Activated B cell treated with CpG ODN at 0.5 μM for 24 hours (primary cell): Measurements from ENCODE around the gene HAND1. TPM values are rescaled to one million over a fixed set of nuclear protein-coding genes. Genes with fewer than 3 reads are reported as not detected.

Experiments used
- ATAC-seq: fragments of 200-7000 bp; cut with Tn5 transposase; one replicate; pipeline ENCODE4 v1.10.0; 2021; ENCODE audit warnings: low read depth, mild to moderate bottlenecking, moderate library complexity
- CTCF ChIA-PET: fragments of 350-600 bp; sonication (Branson Sonifier 250); formaldehyde crosslinking; loops from one replicate; lab custom pipeline; 2021; ENCODE audit warnings: antibody characterized with exemption; lab: Charles Lee
- POLR2A ChIA-PET: fragments of 350-600 bp; sonication (Branson Sonifier 250); formaldehyde crosslinking; loops from one replicate; lab custom pipeline; 2021; ENCODE audit warnings: antibody characterized with exemption; lab: Charles Lee
- DNase-seq: peaks from one replicate; pipeline ENCODE4 v3.0.0; 2022
- H3K27ac Mint-ChIP-seq: one replicate; pipeline ENCODE4 v1.8.0; 2020; ENCODE audit warnings: mixed read lengths
- H3K27me3 Mint-ChIP-seq: one replicate; pipeline ENCODE4 v1.8.0; 2021; ENCODE audit warnings: mixed read lengths
- H3K36me3 Mint-ChIP-seq: one replicate; pipeline ENCODE4 v1.8.0; 2021; ENCODE audit warnings: low read depth, mixed read lengths
- H3K4me1 Mint-ChIP-seq: one replicate; pipeline ENCODE4 v1.8.0; 2021; ENCODE audit warnings: mixed read lengths
- H3K4me3 Mint-ChIP-seq: one replicate; pipeline ENCODE4 v1.8.0; 2020; ENCODE audit warnings: mild to moderate bottlenecking, mixed read lengths
- H3K9me3 Mint-ChIP-seq: one replicate; pipeline ENCODE4 v1.8.0; 2020; ENCODE audit warnings: mixed read lengths
- intact Hi-C: fragments of 100-400 bp; cut with micrococcal nuclease; formaldehyde crosslinking; loops from one replicate; pipeline ENCODE4 v1.15.1; 2024
- total RNA-seq: library from RNA; stranded (reverse); gene quantifications from 2 replicates; pipeline ENCODE4 v1.2.3, GENCODE V29; 2022
- TF ChIP-seq, protein P1 (sequence below): fragments of 200-600 bp; IDR thresholded peaks from one replicate; pipeline ENCODE4 v1.8.0; 2022; ENCODE audit warnings: antibody characterized with exemption, mild to moderate bottlenecking

Gene HAND1
- total RNA-seq, 1 donor from 2014 or later, result not detected

- H3K36me3 Mint-ChIP-seq, result peaks cover 4% of the 10 kb centered on the region
- peak; percentile 89 for ATAC-seq
- ChIA-PET POLR2A (no interaction called here), CTCF (interaction anchor here (0.7 to 2.2 kb wide), 15 partner anchors 8 to 493 kb away, joined by 3 to 12 read pairs (median 4); no protein-coding TSS in a partner anchor)
- TF ChIP-seq, protein P1, sequence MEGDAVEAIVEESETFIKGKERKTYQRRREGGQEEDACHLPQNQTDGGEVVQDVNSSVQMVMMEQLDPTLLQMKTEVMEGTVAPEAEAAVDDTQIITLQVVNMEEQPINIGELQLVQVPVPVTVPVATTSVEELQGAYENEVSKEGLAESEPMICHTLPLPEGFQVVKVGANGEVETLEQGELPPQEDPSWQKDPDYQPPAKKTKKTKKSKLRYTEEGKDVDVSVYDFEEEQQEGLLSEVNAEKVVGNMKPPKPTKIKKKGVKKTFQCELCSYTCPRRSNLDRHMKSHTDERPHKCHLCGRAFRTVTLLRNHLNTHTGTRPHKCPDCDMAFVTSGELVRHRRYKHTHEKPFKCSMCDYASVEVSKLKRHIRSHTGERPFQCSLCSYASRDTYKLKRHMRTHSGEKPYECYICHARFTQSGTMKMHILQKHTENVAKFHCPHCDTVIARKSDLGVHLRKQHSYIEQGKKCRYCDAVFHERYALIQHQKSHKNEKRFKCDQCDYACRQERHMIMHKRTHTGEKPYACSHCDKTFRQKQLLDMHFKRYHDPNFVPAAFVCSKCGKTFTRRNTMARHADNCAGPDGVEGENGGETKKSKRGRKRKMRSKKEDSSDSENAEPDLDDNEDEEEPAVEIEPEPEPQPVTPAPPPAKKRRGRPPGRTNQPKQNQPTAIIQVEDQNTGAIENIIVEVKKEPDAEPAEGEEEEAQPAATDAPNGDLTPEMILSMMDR, result peak; percentile 44
- no peak overlapping the region for H3K27ac Mint-ChIP-seq
- intact Hi-C loops, result loop anchor here (1.0 to 2.0 kb wide), 6 partner anchors 15 to 679 kb away; no protein-coding TSS in a partner anchor
- peak; percentile 70 for DNase-seq
- no peaks in the 10 kb centered on the region for H3K9me3 Mint-ChIP-seq
- no peaks in the 10 kb centered on the region for H3K4me1 Mint-ChIP-seq
- no peak overlapping the region for H3K4me3 Mint-ChIP-seq
- peaks cover 30% of the 10 kb centered on the region for H3K27me3 Mint-ChIP-seq
These were observed 10.2 kb downstream of the HAND1 start for GRCh38 chr5:154467655-154468354.

DNA sequence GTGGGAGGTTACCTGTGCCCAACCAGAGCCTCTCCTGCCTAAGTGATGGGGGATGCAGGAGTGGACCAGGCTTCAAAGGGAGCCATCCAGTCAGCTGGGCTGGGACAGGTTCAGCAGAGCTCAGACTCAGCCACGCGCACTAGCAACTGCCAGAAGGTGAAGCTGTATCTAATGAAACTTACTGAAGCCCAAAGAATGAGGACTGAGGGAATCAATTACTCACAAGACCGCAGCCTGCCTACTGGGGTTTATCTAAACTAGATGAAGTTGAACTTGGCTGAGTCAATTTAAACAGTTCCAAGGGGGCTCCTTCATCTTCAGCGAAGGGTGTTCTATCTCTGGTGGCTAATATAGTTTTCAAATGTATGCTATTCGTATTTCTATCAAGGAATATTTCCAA is 11.4 kb downstream of the HAND1 start:
- Mint-ChIP-seq H3K4me1 (no peaks in the 10 kb centered on the region), H3K27me3 (peaks cover 26% of the 10 kb centered on the region), H3K9me3 (no peaks in the 10 kb centered on the region), H3K27ac (no peak overlapping the region), H3K36me3 (peaks cover 4% of the 10 kb centered on the region), H3K4me3 (no peak overlapping the region)
- ChIA-PET CTCF (interaction anchor here (0.8 to 2.2 kb wide), 9 partner anchors 9 to 492 kb away, joined by 3 to 15 read pairs (median 4); partner anchors contain the start of gene SAP30L), POLR2A (no interaction called here)
- ATAC-seq, result no peak
- TF ChIP-seq, protein P1, result no peak
- intact Hi-C loops, result loop anchor here (1.0 to 2.0 kb wide), 6 partner anchors 16 to 680 kb away; no protein-coding TSS in a partner anchor
- DNase-seq, result no peak

DNA sequence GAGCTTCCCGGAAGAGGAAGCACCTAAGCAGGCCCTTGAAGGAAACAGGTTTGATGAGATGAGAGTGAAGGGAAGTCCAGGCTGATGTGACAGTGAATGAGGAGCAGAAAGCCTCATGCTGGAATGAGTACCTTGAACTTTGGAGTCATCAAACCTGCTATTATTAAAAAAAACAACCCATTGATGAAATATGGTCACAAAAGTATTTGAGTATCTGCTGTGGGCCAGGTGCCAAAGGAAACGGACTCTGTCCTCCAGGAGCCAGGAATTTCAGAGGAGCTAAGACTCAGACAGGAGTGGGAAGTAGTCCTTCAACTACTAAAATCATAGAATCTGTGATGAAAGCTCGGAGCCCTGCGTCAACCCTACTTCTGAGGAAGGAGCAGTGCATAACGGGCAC is 11.9 kb downstream of the HAND1 start:
- CTCF ChIA-PET, result interaction anchor here (0.8 to 2.2 kb wide), 6 partner anchors 109 to 491 kb away, joined by 3 to 15 read pairs (median 9); no protein-coding TSS in a partner anchor
- Mint-ChIP-seq H3K27ac (no peak overlapping the region), H3K4me3 (no peak overlapping the region), H3K27me3 (peaks cover 22% of the 10 kb centered on the region), H3K9me3 (no peaks in the 10 kb centered on the region), H3K4me1 (no peaks in the 10 kb centered on the region), H3K36me3 (peaks cover 4% of the 10 kb centered on the region)
- ATAC-seq, result no peak
- TF ChIP-seq, protein P1, result no peak
- no peak for DNase-seq
- intact Hi-C loops, result loop anchor here (2.0 kb wide), 2 partner anchors 17 to 681 kb away; no protein-coding TSS in a partner anchor
- POLR2A ChIA-PET, result no interaction called here

DNA sequence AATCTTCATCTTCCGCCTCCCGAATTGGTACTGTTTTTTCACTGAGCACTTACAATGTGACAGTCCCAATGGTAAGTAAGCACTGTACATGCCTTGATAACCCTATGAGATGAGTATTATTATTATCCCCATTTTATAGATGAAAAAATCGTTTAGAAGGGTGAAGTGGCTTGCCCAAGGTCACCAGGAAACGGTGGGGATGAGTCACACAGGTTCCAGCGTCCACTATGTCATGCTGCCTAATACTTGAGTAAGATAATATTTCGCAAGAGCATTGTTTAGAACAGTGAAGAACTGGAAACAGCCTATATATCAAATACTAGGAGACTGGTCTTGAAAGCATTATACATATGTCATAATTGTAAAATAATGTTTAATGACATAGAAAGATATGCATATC is 12.9 kb downstream of the HAND1 start:
- ATAC-seq, result no peak
- Mint-ChIP-seq H3K9me3 (no peaks in the 10 kb centered on the region), H3K27me3 (peaks cover 15% of the 10 kb centered on the region), H3K27ac (no peak overlapping the region), H3K36me3 (peaks cover 6% of the 10 kb centered on the region), H3K4me1 (peaks cover 5% of the 10 kb centered on the region), H3K4me3 (no peak overlapping the region)
- ChIA-PET POLR2A (no interaction called here), CTCF (interaction anchor here (2.0 kb wide), 1 partner anchor 146 kb away, joined by 15 read pairs; no protein-coding TSS in a partner anchor)
- DNase-seq, result no peak
- intact Hi-C loops, result no loop called here
- TF ChIP-seq, protein P1, result no peak

DNA sequence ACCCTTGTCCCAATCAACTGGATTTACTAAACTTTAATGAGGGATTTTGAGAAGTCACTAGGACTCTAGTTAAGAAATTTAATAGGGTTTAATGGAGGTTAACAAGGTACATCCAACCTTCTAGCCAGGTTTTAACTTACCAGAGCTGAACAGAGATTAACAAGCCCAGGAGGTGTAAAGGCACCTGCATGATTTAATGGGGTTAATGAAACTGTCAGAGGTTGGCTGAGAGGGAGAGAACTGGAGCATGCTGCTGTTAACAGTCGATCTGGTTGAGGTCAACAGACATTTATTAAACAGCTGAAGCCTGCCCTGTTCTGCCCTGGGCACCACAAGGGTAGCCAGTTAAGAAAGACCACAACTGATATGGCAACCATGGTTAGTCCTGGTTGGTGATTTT is 13.6 kb downstream of the HAND1 start:
- intact Hi-C loops, result no loop called here
- H3K36me3 Mint-ChIP-seq, result peaks cover 7% of the 10 kb centered on the region
- POLR2A ChIA-PET, result no interaction called here
- CTCF ChIA-PET, result no interaction called here
- DNase-seq (no peak), ATAC-seq (no peak)
- no peak overlapping the region for H3K4me3 Mint-ChIP-seq
- no peak overlapping the region for H3K27ac Mint-ChIP-seq
- H3K27me3 Mint-ChIP-seq, result peaks cover 12% of the 10 kb centered on the region
- H3K4me1 Mint-ChIP-seq, result peaks cover 5% of the 10 kb centered on the region
- TF ChIP-seq, protein P1, result no peak
- no peaks in the 10 kb centered on the region for H3K9me3 Mint-ChIP-seq
